GM12872 (cell line): ENCODE measurements around the gene PIEZO2.

Experiments used
- CTCF ChIP-seq: IDR thresholded peaks from 3 replicates; pipeline ENCODE4 v1.5.1; 2011; ENCODE audit warnings: low read depth, mild to moderate bottlenecking, low read length, moderate library complexity; ENCODE audit not compliant: insufficient read depth

PIEZO2 gene

DNA sequence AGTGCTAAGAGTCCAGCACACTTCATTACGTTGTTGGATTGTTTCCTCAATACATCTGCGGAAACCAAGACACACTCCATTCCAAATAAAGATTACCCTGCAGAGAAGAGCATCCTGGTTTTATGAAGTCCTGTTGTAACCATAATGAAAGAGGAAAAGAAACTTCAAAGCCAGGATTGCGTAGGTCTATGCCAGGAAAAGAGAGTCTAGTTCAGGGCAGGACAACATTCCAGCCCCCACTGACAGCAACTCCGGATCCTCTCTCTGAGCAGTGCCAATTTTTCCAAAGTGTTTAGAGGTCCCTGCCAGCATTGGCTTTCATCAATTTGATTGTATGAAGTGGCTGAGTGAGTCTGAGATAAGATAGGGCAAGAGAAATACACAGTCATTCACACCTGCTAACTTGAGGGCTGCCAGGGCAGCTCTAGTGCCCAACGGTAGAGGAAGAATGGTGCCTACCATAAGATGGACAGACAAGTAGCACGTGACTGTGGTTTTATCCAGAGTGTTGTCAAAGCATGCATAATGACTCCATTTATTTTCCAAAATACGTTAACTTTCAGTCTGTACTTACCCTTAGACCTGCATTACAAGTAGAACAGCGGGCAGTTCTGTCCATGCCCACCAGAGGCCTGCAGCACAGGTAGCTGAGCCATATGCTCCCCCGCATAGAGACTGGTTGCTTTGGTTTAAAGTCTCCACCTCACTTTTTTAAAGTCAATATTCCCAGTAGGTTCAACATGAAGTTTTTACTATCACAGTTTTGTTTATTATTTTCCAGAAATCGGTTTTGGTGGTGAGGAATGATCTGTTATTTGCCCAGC lies 23.7 kb downstream of the PIEZO2 start:
- no peak for TF ChIP-seq CTCF

GRCh38 chr18:11124054-11124453 lies 25.3 kb downstream of the PIEZO2 start:
- no peak for TF ChIP-seq CTCF

GRCh38 chr18:11121443-11121849 lies 27.9 kb downstream of the PIEZO2 start:
- no peak for TF ChIP-seq CTCF

DNA sequence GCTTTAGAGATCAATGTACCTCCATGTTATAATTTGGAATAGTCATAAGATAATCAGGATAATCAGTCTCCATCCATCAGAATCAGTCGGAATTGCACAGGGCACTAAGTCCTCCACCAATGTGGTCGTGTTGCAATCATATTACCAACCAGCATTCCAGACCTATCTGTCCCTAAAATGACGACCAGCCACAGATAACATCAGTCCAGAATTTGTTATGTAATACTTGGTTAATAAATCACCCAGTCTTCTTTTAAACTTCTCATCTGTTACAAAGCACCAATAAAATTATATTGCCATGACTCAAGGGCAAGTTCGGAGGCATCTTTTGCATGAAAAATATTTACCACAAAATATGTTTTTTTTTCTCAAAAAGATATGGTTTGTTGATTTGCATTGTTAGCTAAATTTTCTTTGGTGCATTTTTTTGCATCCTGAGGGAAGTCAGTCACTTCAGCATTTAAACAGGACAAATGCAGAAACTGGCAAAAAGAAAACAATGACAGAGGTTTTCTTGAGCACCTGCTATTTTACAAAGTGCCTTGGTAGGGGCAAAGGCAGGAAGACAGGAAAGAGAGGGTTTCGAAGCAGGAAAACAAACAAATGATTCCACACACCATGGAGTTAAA lies 29.3 kb downstream of the PIEZO2 start:
- TF ChIP-seq CTCF: no peak

DNA sequence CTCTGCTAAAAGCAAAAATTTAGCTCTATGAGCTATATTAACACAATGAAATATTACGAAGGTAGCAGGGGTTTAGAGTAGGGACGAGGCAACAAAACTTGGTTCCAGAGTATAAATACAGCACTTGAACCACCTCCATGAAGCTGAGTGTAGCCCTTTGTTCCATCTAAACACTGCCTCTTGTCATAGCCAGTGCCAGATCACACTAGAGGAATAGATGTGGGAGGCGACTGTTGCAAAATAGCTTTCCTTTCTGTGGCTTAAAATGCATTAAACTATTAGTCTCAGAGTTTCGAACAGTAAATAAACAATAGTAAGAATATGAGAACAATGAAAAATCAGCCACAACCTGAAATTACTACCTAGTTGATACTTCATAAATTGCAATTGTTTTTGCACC lies 29.8 kb downstream of the PIEZO2 start:
- no peak for TF ChIP-seq CTCF

GRCh38 chr18:11118051-11118766 lies 31.2 kb downstream of the PIEZO2 start:
- TF ChIP-seq CTCF: no peak

DNA sequence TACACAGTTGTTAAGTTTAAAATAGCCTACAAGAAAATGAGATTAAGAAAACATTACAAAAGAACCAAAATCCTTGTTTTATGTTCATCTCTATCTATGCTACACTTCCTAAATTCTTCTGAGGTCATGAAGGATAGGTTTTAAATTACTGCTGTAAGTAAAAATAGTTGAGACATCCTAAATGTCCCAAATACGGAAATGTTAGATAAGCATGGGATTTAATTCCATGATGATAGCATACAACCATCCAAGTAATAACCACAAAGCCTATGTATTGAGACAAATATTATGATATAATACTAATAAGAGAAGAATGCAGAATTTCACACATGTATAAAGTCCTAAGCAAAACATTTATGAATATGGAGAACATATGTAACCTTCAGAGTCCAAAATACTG lies 34.1 kb downstream of the PIEZO2 start:
- no peak for TF ChIP-seq CTCF
